Epithelial cell of esophagus (primary cell): ENCODE measurements around the gene SH3RF2.

Experiments used
- DNase-seq: peaks from one replicate; pipeline ENCODE4 v3.0.0; 2010; ENCODE audit warnings: low read depth
- H3K4me3 ChIP-seq: 2 replicates; pipeline ENCODE4 v1.5.1; 2011; ENCODE audit warnings: mild to moderate bottlenecking, low read length, control low read depth
- CTCF ChIP-seq: IDR thresholded peaks from 2 replicates; pipeline ENCODE4 v1.5.1; 2011; ENCODE audit warnings: low read depth, mild to moderate bottlenecking, low read length, control low read depth, inconsistent platforms; ENCODE audit not compliant: insufficient read depth; ENCODE audit errors: missing control alignments

SH3RF2 gene

GRCh38 chr5:146112476-146112875 lies 176.1 kb downstream of the SH3RF2 start:
- H3K4me3 ChIP-seq, result no peak overlapping the region
- no peak for TF ChIP-seq CTCF
- no peak for DNase-seq
